OCI-LY7 (cell line): Measurements from ENCODE around the gene USP44.

ENCODE experiments used
- EZH2phosphoT487 ChIP-seq: fragments of 200-600 bp; sonication (generic); IDR thresholded peaks from 2 replicates; pipeline ENCODE4 v1.6.1; 2018; ENCODE audit warnings: low read depth, borderline replicate concordance, mild to moderate bottlenecking, mixed run types, antibody characterized with exemption, low read length, moderate library complexity, mixed read lengths
- TF ChIP-seq, protein P1 (sequence below): fragments of 200-600 bp; sonication (generic); conservative IDR thresholded peaks from 2 replicates; pipeline ENCODE4 v1.5.1; 2014; ENCODE audit warnings: mild to moderate bottlenecking, antibody characterized with exemption, low read length, moderate library complexity, mixed read lengths

DNA sequence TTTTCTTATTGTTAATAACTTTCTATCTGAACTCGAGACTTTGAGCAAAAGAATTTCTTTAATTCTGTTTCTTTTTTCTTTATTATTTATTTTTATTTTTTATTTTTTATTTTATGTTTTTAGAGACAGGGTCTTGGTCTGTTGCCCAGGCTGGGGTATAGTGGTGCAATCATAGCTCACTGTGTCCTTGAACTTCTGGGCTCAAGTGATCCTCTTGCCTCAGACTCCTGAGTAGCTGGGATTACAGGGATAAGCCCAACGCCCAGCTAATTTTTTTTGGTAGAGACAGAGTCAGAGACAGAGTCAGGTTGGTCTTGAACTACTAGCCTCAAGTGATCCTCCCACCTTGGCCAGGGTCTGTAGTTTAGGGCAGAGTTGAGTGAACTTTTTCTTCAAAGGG, 58.8 kb downstream of the USP44 start:
- TF ChIP-seq, protein P1, sequence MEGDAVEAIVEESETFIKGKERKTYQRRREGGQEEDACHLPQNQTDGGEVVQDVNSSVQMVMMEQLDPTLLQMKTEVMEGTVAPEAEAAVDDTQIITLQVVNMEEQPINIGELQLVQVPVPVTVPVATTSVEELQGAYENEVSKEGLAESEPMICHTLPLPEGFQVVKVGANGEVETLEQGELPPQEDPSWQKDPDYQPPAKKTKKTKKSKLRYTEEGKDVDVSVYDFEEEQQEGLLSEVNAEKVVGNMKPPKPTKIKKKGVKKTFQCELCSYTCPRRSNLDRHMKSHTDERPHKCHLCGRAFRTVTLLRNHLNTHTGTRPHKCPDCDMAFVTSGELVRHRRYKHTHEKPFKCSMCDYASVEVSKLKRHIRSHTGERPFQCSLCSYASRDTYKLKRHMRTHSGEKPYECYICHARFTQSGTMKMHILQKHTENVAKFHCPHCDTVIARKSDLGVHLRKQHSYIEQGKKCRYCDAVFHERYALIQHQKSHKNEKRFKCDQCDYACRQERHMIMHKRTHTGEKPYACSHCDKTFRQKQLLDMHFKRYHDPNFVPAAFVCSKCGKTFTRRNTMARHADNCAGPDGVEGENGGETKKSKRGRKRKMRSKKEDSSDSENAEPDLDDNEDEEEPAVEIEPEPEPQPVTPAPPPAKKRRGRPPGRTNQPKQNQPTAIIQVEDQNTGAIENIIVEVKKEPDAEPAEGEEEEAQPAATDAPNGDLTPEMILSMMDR: no peak
- TF ChIP-seq EZH2phosphoT487: no peak
